ENCODE results near the gene IRX4.
"Not testable (repeated sequence)": the region's sequence is repeated elsewhere in the genome, so short reads cannot be mapped to it uniquely, and the experiment has no call there.

DNA sequence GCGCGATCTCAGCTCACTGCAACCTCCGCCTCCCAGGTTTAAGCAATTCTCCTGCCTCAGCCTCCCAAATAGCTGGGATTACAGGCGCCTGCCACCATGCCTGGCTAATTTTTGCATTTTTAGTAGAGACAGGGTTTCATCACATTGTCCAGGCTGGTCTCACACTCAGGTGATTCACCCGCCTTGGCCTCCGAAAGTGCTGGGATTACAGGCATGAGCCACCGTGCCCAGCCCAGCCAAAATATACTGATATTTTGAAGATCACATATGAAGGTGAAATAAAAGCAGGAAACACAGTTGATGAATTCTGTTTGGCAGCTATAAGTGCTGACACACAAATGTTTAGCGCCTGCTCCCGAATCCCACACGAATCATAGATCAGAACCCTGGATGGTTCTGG lies 39.0 kb downstream of the IRX4 start:
- TF ChIP-seq, protein P1, sequence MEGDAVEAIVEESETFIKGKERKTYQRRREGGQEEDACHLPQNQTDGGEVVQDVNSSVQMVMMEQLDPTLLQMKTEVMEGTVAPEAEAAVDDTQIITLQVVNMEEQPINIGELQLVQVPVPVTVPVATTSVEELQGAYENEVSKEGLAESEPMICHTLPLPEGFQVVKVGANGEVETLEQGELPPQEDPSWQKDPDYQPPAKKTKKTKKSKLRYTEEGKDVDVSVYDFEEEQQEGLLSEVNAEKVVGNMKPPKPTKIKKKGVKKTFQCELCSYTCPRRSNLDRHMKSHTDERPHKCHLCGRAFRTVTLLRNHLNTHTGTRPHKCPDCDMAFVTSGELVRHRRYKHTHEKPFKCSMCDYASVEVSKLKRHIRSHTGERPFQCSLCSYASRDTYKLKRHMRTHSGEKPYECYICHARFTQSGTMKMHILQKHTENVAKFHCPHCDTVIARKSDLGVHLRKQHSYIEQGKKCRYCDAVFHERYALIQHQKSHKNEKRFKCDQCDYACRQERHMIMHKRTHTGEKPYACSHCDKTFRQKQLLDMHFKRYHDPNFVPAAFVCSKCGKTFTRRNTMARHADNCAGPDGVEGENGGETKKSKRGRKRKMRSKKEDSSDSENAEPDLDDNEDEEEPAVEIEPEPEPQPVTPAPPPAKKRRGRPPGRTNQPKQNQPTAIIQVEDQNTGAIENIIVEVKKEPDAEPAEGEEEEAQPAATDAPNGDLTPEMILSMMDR (IDR thresholded peaks at IDR 0.05; ENCODE audit: insufficient read depth, low read depth, low read length), result not testable (repeated sequence)
- TF ChIP-seq EZH2 (IDR thresholded peaks at IDR 0.05; ENCODE audit: insufficient read depth, low read length), result not testable (repeated sequence)
